ENCODE measurements around the gene ZNF451.

- TF ChIP-seq CTCF (IDR thresholded peaks at IDR 0.05) (no peak), ZFX (IDR thresholded peaks at IDR 0.05; ENCODE audit: borderline replicate concordance) (no peak)
Observed at GRCh38 chr6:57193177-57193576, 103.2 kb downstream of the ZNF451 start.

Data from 22Rv1 (cell line).